ENCODE results near the gene CSTF2T.
"Not testable (repeated sequence)": the region's sequence is repeated elsewhere in the genome, so short reads cannot be mapped to it uniquely, and the experiment has no call there.

The CSTF2T gene

GRCh38 chr10:51707821-51708424, 8.5 kb upstream of the CSTF2T start:
- Mint-ChIP-seq H3K4me3 (no peak overlapping the region), H3K4me1 (peaks cover 14% of the 10 kb centered on the region), H3K27me3 (no peaks in the 10 kb centered on the region), H3K27ac (peak overlapping the region; percentile 14), H3K9me3 (no peaks in the 10 kb centered on the region), H3K36me3 (no peaks in the 10 kb centered on the region)

- Mint-ChIP-seq H3K27me3 (no peaks in the 10 kb centered on the region), H3K4me3 (no peak overlapping the region), H3K9me3 (no peaks in the 10 kb centered on the region), H3K4me1 (peaks cover 14% of the 10 kb centered on the region), H3K27ac (no peak overlapping the region), H3K36me3 (no peaks in the 10 kb centered on the region)
These were observed 8.0 kb upstream of the CSTF2T start for GRCh38 chr10:51707392-51707791.

- no peak overlapping the region for H3K27ac Mint-ChIP-seq
- H3K36me3 Mint-ChIP-seq, result no peaks in the 10 kb centered on the region
- H3K4me1 Mint-ChIP-seq, result peaks cover 14% of the 10 kb centered on the region
- H3K27me3 Mint-ChIP-seq, result no peaks in the 10 kb centered on the region
- H3K9me3 Mint-ChIP-seq, result no peaks in the 10 kb centered on the region
- no peak overlapping the region for H3K4me3 Mint-ChIP-seq
These were observed 6.8 kb upstream of the CSTF2T start for GRCh38 chr10:51706225-51706624.

- H3K4me3 Mint-ChIP-seq, result no peak overlapping the region
- H3K4me1 Mint-ChIP-seq, result peaks cover 14% of the 10 kb centered on the region
- H3K27me3 Mint-ChIP-seq, result no peaks in the 10 kb centered on the region
- H3K27ac Mint-ChIP-seq, result no peak overlapping the region
- no peaks in the 10 kb centered on the region for H3K9me3 Mint-ChIP-seq
- H3K36me3 Mint-ChIP-seq, result no peaks in the 10 kb centered on the region
These were observed 6.4 kb upstream of the CSTF2T start for GRCh38 chr10:51705774-51706173.

GRCh38 chr10:51700228-51700817, 928 bp upstream of the CSTF2T start:
- Mint-ChIP-seq H3K36me3 (peaks cover 21% of the 10 kb centered on the region), H3K27ac (peak overlapping the region; percentile 100), H3K4me3 (peak overlapping the region; percentile 99), H3K9me3 (no peaks in the 10 kb centered on the region), H3K27me3 (no peaks in the 10 kb centered on the region), H3K4me1 (peaks cover 40% of the 10 kb centered on the region)

GRCh38 chr10:51699145-51699474, 285 bp downstream of the CSTF2T start:
- H3K4me3 Mint-ChIP-seq, result peak overlapping the region; percentile 99
- peaks cover 51% of the 10 kb centered on the region for H3K4me1 Mint-ChIP-seq
- no peaks in the 10 kb centered on the region for H3K27me3 Mint-ChIP-seq
- H3K27ac Mint-ChIP-seq, result peak overlapping the region; percentile 100
- peaks cover 21% of the 10 kb centered on the region for H3K36me3 Mint-ChIP-seq
- no peaks in the 10 kb centered on the region for H3K9me3 Mint-ChIP-seq

GRCh38 chr10:51698473-51699063, 827 bp downstream of the CSTF2T start:
- Mint-ChIP-seq H3K4me1 (peaks cover 52% of the 10 kb centered on the region), H3K27me3 (no peaks in the 10 kb centered on the region), H3K4me3 (peak overlapping the region; percentile 99), H3K36me3 (peaks cover 21% of the 10 kb centered on the region), H3K27ac (peak overlapping the region; percentile 100), H3K9me3 (no peaks in the 10 kb centered on the region)

- peaks cover 52% of the 10 kb centered on the region for H3K4me1 Mint-ChIP-seq
- H3K27me3 Mint-ChIP-seq, result no peaks in the 10 kb centered on the region
- H3K36me3 Mint-ChIP-seq, result peaks cover 21% of the 10 kb centered on the region
- H3K9me3 Mint-ChIP-seq, result no peaks in the 10 kb centered on the region
- peak overlapping the region; percentile 77 for H3K4me3 Mint-ChIP-seq
- H3K27ac Mint-ChIP-seq, result peak overlapping the region; percentile 66
These were observed 3.1 kb downstream of the CSTF2T start for GRCh38 chr10:51696251-51696650.

GRCh38 chr10:51694086-51694768, 5.2 kb downstream of the CSTF2T start:
- Mint-ChIP-seq H3K9me3 (peaks cover 4% of the 10 kb centered on the region), H3K4me1 (peaks cover 49% of the 10 kb centered on the region), H3K36me3 (peaks cover 20% of the 10 kb centered on the region), H3K27ac (no peak overlapping the region), H3K27me3 (no peaks in the 10 kb centered on the region), H3K4me3 (no peak overlapping the region)

- H3K36me3 Mint-ChIP-seq, result peaks cover 3% of the 10 kb centered on the region
- no peak overlapping the region for H3K27ac Mint-ChIP-seq
- H3K4me1 Mint-ChIP-seq, result peaks cover 23% of the 10 kb centered on the region
- H3K9me3 Mint-ChIP-seq, result peaks cover 12% of the 10 kb centered on the region
- no peaks in the 10 kb centered on the region for H3K27me3 Mint-ChIP-seq
- no peak overlapping the region for H3K4me3 Mint-ChIP-seq
These were observed 8.3 kb downstream of the CSTF2T start for GRCh38 chr10:51691135-51691534.

- Mint-ChIP-seq H3K4me1 (peaks cover 7% of the 10 kb centered on the region), H3K4me3 (no peak overlapping the region), H3K9me3 (peaks cover 12% of the 10 kb centered on the region), H3K36me3 (no peaks in the 10 kb centered on the region), H3K27ac (no peak overlapping the region), H3K27me3 (no peaks in the 10 kb centered on the region)
These were observed 9.9 kb downstream of the CSTF2T start for GRCh38 chr10:51689536-51689935.

GRCh38 chr10:51688826-51689225, 10.6 kb downstream of the CSTF2T start:
- H3K36me3 Mint-ChIP-seq, H3K4me3 Mint-ChIP-seq, H3K27ac Mint-ChIP-seq, H3K4me1 Mint-ChIP-seq, H3K27me3 Mint-ChIP-seq: not testable (repeated sequence)
- H3K9me3 Mint-ChIP-seq, result peaks cover 12% of the 10 kb centered on the region

- no peak overlapping the region for H3K4me3 Mint-ChIP-seq
- peaks cover 12% of the 10 kb centered on the region for H3K9me3 Mint-ChIP-seq
- peaks cover 3% of the 10 kb centered on the region for H3K4me1 Mint-ChIP-seq
- H3K27ac Mint-ChIP-seq, result no peak overlapping the region
- no peaks in the 10 kb centered on the region for H3K36me3 Mint-ChIP-seq
- H3K27me3 Mint-ChIP-seq, result peaks cover 1% of the 10 kb centered on the region
These were observed 12.1 kb downstream of the CSTF2T start for GRCh38 chr10:51687296-51687695.

- Mint-ChIP-seq H3K27me3 (peaks cover 5% of the 10 kb centered on the region), H3K27ac (no peak overlapping the region), H3K4me3 (no peak overlapping the region), H3K9me3 (peaks cover 12% of the 10 kb centered on the region), H3K36me3 (no peaks in the 10 kb centered on the region), H3K4me1 (peaks cover 3% of the 10 kb centered on the region)
These were observed 13.6 kb downstream of the CSTF2T start for GRCh38 chr10:51685768-51686167.

- H3K27ac Mint-ChIP-seq, result no peak overlapping the region
- H3K27me3 Mint-ChIP-seq, result peaks cover 13% of the 10 kb centered on the region
- no peaks in the 10 kb centered on the region for H3K4me1 Mint-ChIP-seq
- no peaks in the 10 kb centered on the region for H3K9me3 Mint-ChIP-seq
- H3K4me3 Mint-ChIP-seq, result no peak overlapping the region
- H3K36me3 Mint-ChIP-seq, result no peaks in the 10 kb centered on the region
These were observed 16.2 kb downstream of the CSTF2T start for GRCh38 chr10:51683031-51683691.

GRCh38 chr10:51679841-51680240, 19.6 kb downstream of the CSTF2T start:
- Mint-ChIP-seq H3K27ac (no peak overlapping the region), H3K27me3 (peaks cover 16% of the 10 kb centered on the region), H3K4me3 (no peak overlapping the region), H3K9me3 (no peaks in the 10 kb centered on the region), H3K4me1 (no peaks in the 10 kb centered on the region), H3K36me3 (no peaks in the 10 kb centered on the region)
